Measurements from ENCODE around the gene LINC00237. TPM values are rescaled to one million over a fixed set of nuclear protein-coding genes. Genes with fewer than 3 reads are reported as not detected.

The LINC00237 gene
- total RNA-seq, 2 donors from 2014 or later = not detected

GRCh38 chr20:21147593-21147992, 41.4 kb upstream of the LINC00237 start:
- TF ChIP-seq, protein P1, sequence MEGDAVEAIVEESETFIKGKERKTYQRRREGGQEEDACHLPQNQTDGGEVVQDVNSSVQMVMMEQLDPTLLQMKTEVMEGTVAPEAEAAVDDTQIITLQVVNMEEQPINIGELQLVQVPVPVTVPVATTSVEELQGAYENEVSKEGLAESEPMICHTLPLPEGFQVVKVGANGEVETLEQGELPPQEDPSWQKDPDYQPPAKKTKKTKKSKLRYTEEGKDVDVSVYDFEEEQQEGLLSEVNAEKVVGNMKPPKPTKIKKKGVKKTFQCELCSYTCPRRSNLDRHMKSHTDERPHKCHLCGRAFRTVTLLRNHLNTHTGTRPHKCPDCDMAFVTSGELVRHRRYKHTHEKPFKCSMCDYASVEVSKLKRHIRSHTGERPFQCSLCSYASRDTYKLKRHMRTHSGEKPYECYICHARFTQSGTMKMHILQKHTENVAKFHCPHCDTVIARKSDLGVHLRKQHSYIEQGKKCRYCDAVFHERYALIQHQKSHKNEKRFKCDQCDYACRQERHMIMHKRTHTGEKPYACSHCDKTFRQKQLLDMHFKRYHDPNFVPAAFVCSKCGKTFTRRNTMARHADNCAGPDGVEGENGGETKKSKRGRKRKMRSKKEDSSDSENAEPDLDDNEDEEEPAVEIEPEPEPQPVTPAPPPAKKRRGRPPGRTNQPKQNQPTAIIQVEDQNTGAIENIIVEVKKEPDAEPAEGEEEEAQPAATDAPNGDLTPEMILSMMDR (IDR thresholded peaks at IDR 0.05) = no peak
- H3K9me3 ChIP-seq = no peaks in the 10 kb centered on the region
- no peak for ATAC-seq (ENCODE audit: insufficient number of reproducible peaks, low FRiP score, low read depth)

DNA sequence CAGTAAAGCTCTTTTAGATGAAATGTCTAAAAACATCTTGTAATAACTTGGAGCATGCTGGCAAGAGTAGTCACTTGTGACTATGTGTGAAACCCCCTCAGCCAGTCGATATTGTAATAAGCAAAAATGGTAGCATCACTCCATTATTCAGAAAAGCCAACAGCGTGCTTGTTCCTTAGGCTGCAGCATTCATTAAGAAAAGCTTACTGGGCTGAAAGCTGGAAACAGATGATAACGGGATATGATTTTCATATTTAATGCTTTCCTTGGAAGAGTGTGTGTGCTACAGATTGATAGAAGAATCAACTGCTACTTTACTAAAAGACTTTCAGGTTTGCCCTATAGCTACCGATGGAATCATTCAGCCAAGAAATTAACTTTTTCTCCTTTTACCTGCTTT, 40.1 kb upstream of the LINC00237 start:
- Histone ChIP-seq H3K27ac (no peak overlapping the region), H3K27me3 (replicated peaks; ENCODE audit: insufficient read depth) (no peaks in the 10 kb centered on the region), H3K36me3 (peaks cover 4% of the 10 kb centered on the region), H3K9me3 (no peaks in the 10 kb centered on the region), H3K4me3 (no peak overlapping the region), H3K4me1 (ENCODE audit: control insufficient read depth in 1 of 2, low read depth in 2 of 2) (no peaks in the 10 kb centered on the region)
- TF ChIP-seq, protein P1 (IDR thresholded peaks at IDR 0.05) = no peak
- no peak for DNase-seq (ENCODE audit: low spot score)
- no peak for ATAC-seq (ENCODE audit: insufficient number of reproducible peaks, low FRiP score, low read depth)

More at GRCh38 chr20:21147593-21147992, 41.4 kb upstream of the LINC00237 start:
- H3K4me1 ChIP-seq (ENCODE audit: control insufficient read depth in 1 of 2, low read depth in 2 of 2) = no peaks in the 10 kb centered on the region
- DNase-seq (ENCODE audit: low spot score) = no peak
- H3K36me3 ChIP-seq = no peaks in the 10 kb centered on the region
- no peak overlapping the region for H3K4me3 ChIP-seq
- no peaks in the 10 kb centered on the region for H3K27me3 ChIP-seq (replicated peaks; ENCODE audit: insufficient read depth)
- H3K27ac ChIP-seq = no peak overlapping the region

DNA sequence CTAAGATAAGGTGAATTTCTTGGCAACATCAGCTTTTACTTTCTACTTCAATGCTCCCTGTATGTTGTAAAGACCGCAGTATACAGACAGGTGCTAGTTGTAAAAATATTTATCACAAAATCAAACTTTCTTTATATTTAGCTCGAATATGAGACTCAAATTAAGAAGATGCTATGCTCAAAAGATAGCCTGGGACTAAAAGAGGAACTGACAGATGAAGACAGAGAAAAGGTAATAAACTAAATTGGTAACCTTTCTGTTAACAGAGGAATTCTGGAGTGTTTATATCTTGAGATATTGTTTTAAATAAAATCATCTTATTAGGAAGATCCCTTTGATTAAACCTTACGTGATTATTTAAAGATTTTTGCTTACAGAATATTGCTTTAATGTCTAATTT, 39.3 kb upstream of the LINC00237 start:
- no peak overlapping the region for H3K4me3 ChIP-seq
- ATAC-seq (ENCODE audit: insufficient number of reproducible peaks, low FRiP score, low read depth) = no peak
- H3K27me3 ChIP-seq (replicated peaks; ENCODE audit: insufficient read depth) = no peaks in the 10 kb centered on the region
- no peaks in the 10 kb centered on the region for H3K9me3 ChIP-seq
- H3K36me3 ChIP-seq = peaks cover 7% of the 10 kb centered on the region
- DNase-seq (ENCODE audit: low spot score) = no peak
- no peaks in the 10 kb centered on the region for H3K4me1 ChIP-seq (ENCODE audit: control insufficient read depth in 1 of 2, low read depth in 2 of 2)
- no peak overlapping the region for H3K27ac ChIP-seq
- TF ChIP-seq, protein P1 (IDR thresholded peaks at IDR 0.05) = no peak

DNA sequence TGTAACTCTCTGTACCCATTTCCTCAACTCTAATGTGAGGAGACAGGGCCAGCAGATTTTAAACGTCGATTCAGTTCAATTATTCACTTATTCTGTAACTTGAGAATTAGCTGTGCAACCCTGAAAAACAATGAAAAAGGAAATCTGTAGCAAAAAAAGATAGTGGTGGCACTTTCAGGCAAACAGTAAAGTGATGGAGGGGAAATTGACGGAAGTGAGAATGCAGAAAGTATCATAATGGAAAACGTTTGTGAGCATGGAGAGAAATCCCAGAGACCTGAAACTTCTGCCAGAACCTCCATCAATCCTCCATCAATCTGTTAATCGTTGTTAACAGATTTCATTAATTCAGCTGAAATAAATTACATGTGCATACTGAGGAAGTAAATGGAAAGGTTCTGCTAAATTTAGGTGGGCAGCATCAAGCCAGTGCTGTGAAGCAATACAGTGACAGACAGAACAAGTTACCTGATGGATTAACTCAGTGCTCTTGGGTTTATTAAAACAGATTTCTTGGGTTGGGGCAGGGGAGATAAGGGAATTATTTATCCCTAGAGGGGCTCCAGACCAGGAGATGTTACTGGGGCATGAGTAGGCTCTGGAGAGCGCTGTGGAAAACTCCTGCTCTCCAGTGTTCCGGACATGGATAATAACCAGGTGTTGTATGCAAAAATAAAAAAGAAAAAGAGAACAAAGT, 37.2 kb upstream of the LINC00237 start:
- Histone ChIP-seq H3K4me1 (ENCODE audit: control insufficient read depth in 1 of 2, low read depth in 2 of 2) (no peaks in the 10 kb centered on the region), H3K27ac (no peak overlapping the region), H3K4me3 (no peak overlapping the region), H3K27me3 (replicated peaks; ENCODE audit: insufficient read depth) (no peaks in the 10 kb centered on the region), H3K9me3 (no peaks in the 10 kb centered on the region), H3K36me3 (peaks cover 7% of the 10 kb centered on the region)
- ATAC-seq (ENCODE audit: insufficient number of reproducible peaks, low FRiP score, low read depth) = no peak
- DNase-seq (ENCODE audit: low spot score) = no peak
- TF ChIP-seq, protein P1 (IDR thresholded peaks at IDR 0.05) = no peak

DNA sequence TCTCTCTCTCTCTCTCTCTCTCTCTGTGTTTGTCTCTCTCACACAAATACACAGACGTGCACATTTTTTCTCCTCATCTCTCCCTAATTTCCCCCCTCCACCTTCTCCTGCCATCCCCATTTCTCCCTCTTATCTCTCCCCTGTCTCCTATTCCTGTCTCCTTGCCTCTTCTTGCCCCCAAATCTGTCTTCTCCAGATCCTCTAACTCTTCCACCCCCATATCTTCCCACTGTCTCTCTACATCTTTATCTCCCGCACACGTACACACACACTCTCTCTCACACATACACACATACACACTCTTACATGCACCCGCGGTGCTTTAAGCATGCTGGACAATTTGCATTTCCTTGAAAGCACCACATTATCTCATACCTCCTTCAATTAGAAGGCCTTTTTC, 35.7 kb upstream of the LINC00237 start:
- ATAC-seq (ENCODE audit: insufficient number of reproducible peaks, low FRiP score, low read depth) = no peak
- no peak for DNase-seq (ENCODE audit: low spot score)
- no peaks in the 10 kb centered on the region for H3K4me1 ChIP-seq (ENCODE audit: control insufficient read depth in 1 of 2, low read depth in 2 of 2)
- H3K4me3 ChIP-seq = no peak overlapping the region
- TF ChIP-seq, protein P1 (IDR thresholded peaks at IDR 0.05) = no peak
- H3K36me3 ChIP-seq = peaks cover 7% of the 10 kb centered on the region
- no peak overlapping the region for H3K27ac ChIP-seq
- H3K9me3 ChIP-seq = no peaks in the 10 kb centered on the region
- H3K27me3 ChIP-seq (replicated peaks; ENCODE audit: insufficient read depth) = no peaks in the 10 kb centered on the region
